EL (cell line): ENCODE results near the gene SLC24A5.

Source experiments
- DNase-seq: peaks from one replicate; pipeline ENCODE4 v3.0.0-alpha.2; 2016

The SLC24A5 gene

GRCh38 chr15:48119277-48119676, 1.5 kb upstream of the SLC24A5 start:
- DNase-seq: no peak

- no peak for DNase-seq
Observed at GRCh38 chr15:48121849-48122248, 1.1 kb downstream of the SLC24A5 start.

- no peak for DNase-seq
Observed at GRCh38 chr15:48126667-48127355, 6.0 kb downstream of the SLC24A5 start.

- no peak for DNase-seq
Observed at GRCh38 chr15:48131324-48131723, 10.5 kb downstream of the SLC24A5 start.

GRCh38 chr15:48132874-48133273, 12.1 kb downstream of the SLC24A5 start:
- no peak for DNase-seq

GRCh38 chr15:48143856-48144255, 23.1 kb downstream of the SLC24A5 start:
- DNase-seq: peak; percentile 50

- DNase-seq: peak; percentile 37
Observed at GRCh38 chr15:48144889-48145288, 24.1 kb downstream of the SLC24A5 start.

GRCh38 chr15:48145923-48146322, 25.1 kb downstream of the SLC24A5 start:
- no peak for DNase-seq

- DNase-seq: no peak
Observed at GRCh38 chr15:48147358-48147757, 26.6 kb downstream of the SLC24A5 start.

- peak; percentile 86 for DNase-seq
Observed at GRCh38 chr15:48149858-48150257, 29.1 kb downstream of the SLC24A5 start.

GRCh38 chr15:48153526-48153925, 32.7 kb downstream of the SLC24A5 start:
- no peak for DNase-seq

GRCh38 chr15:48168616-48169015, 47.8 kb downstream of the SLC24A5 start:
- no peak for DNase-seq

- no peak for DNase-seq
Observed at GRCh38 chr15:48170981-48171380, 50.2 kb downstream of the SLC24A5 start.

- no peak for DNase-seq
Observed at GRCh38 chr15:48175126-48175525, 54.3 kb downstream of the SLC24A5 start.

GRCh38 chr15:48176112-48176511, 55.3 kb downstream of the SLC24A5 start:
- peak; percentile 33 for DNase-seq

GRCh38 chr15:48176957-48177356, 56.2 kb downstream of the SLC24A5 start:
- DNase-seq: no peak

GRCh38 chr15:48177383-48177765, 56.6 kb downstream of the SLC24A5 start:
- DNase-seq: peak; percentile 63

GRCh38 chr15:48177766-48178647, 57.2 kb downstream of the SLC24A5 start, which contains the start of gene MYEF2:
Gene MYEF2, minus strand, starts transcription at chr15:48178295. Its CDS starts 58 bp downstream, at chr15:48178237.
- peak; percentile 75 for DNase-seq

- DNase-seq: no peak
Observed at GRCh38 chr15:48178648-48178931, 57.8 kb downstream of the SLC24A5 start.

GRCh38 chr15:48182749-48183148, 62.0 kb downstream of the SLC24A5 start:
- no peak for DNase-seq

- no peak for DNase-seq
Observed at GRCh38 chr15:48185529-48185928, 64.7 kb downstream of the SLC24A5 start.

GRCh38 chr15:48186271-48186670, 65.5 kb downstream of the SLC24A5 start:
- DNase-seq: no peak

GRCh38 chr15:48190932-48191573, 70.3 kb downstream of the SLC24A5 start:
- DNase-seq: peak; percentile 56
